Psoas muscle (tissue), 8 donors: ENCODE results near the gene AP2A2. TPM values are rescaled to one million over a fixed set of nuclear protein-coding genes. Genes with fewer than 3 reads are reported as not detected.
"Not testable (repeated sequence)": the region's sequence is repeated elsewhere in the genome, so short reads cannot be mapped to it uniquely, and the experiment has no call there.

ENCODE experiments used
- ATAC-seq, 4 donors: fragments of 200-7000 bp; cut with Tn5 transposase; one replicate each; pipeline ENCODE4 v1.9.1; 2020; ENCODE audit warnings: moderate library complexity in 3 of 4, mild to moderate bottlenecking in 2 of 4
- DNase-seq, 2 donors: peaks; one replicate each; pipeline ENCODE4 v3.0.0-alpha.2; 2020
- H3K27ac ChIP-seq: fragments of 200-600 bp; one replicate; pipeline ENCODE4 v1.8.0; 2022
- H3K27me3 ChIP-seq, 3 donors: fragments of 200-600 bp in 1 of 3; one replicate each; pipeline versions ENCODE4 v1.6.1 to v1.8.0; 2013 to 2022; ENCODE audit warnings: low read length in 2 of 3, mild to moderate bottlenecking in 2 of 3, moderate library complexity in 1 of 3; ENCODE audit not compliant: insufficient read depth in 3 of 3
- H3K36me3 ChIP-seq, 2 donors: fragments of 200-600 bp in 1 of 2; one replicate each; pipeline versions ENCODE4 v1.6.1 to v1.8.0; 2013 to 2022; ENCODE audit warnings: low read depth in 1 of 2, mild to moderate bottlenecking in 1 of 2, moderate library complexity in 1 of 2; ENCODE audit not compliant: insufficient read depth in 1 of 2
- H3K4me1 ChIP-seq: fragments of 200-600 bp; one replicate; pipeline ENCODE4 v1.8.0; 2022
- H3K4me3 ChIP-seq: fragments of 200-600 bp; one replicate; pipeline ENCODE4 v1.8.0; 2022; ENCODE audit warnings: mild to moderate bottlenecking
- H3K9me3 ChIP-seq: fragments of 200-600 bp; one replicate; pipeline ENCODE4 v1.8.0; 2022
- CTCF ChIP-seq: fragments of 200-600 bp; IDR thresholded peaks from one replicate; pipeline ENCODE4 v1.8.0; 2022; ENCODE audit warnings: antibody characterized with exemption
- WGBS, 3 donors: extraction: QIAGEN DNeasy Blood & Tissue Kit; methylation state at CpG; one replicate each; pipeline versions ENCODE4 v1.1.6 to v1.1.7; 2013; 5-methylcytosine and 5-hydroxymethylcytosine counted together
- intact Hi-C, 2 donors: fragments of 100-400 bp; cut with DNase I; formaldehyde crosslinking; loops; one replicate each; pipeline versions ENCODE4 v1.11.0 to v1.14.2; 2022
- polyA plus RNA-seq, 3 donors: library from polyadenylated mRNA; stranded (reverse); fragments of 200-250 nt; gene quantifications; one replicate each; pipeline ENCODE4 v1.2.3, GENCODE V29; 2013
- total RNA-seq, 4 donors: library from RNA; stranded (reverse); fragmentation: NEBNext Ultra II Directional in 2 of 4; extraction: Animal tissue kit (Norgen Biotek cat#: 25700) in 2 of 4; gene quantifications; one replicate each; pipeline versions ENCODE4 v1.2.1 to v1.2.4, GENCODE V29; 2021 to 2023
- donor health status: healthy with polysubstance abuse.
- donor health status: DM: no; HTN: no; CAD: no; lungs with moderate emphysema.
- donor health status: Bipolar disorder and iron deficiency.
- donor health status: healthy.
- donor health status: DM: yes; HTN: yes; CAD: no.
- donor health status: DM: no; HTN: no; CAD: no.
- donor health status: DM: no; HTN: no; CAD: no.
- donor health status: DM: yes; HTN: yes; CAD: no.

The AP2A2 gene
- total and polyA plus RNA-seq, 7 donors: 15.9 to 31.4 (median 26.5) TPM

- 95 to 97% (median 97%) methylated on average over 7 of the region's 7 CpGs for WGBS, 3 donors
- no peak for DNase-seq
- no peaks in the 10 kb centered on the region for H3K9me3 ChIP-seq
- H3K36me3 ChIP-seq: peaks cover 0 to 28% of the 10 kb centered on the region in 2 donors
- no peak for TF ChIP-seq CTCF
- H3K27me3 ChIP-seq: no peaks in the 10 kb centered on the region
- no peak for ATAC-seq
- H3K27ac ChIP-seq: no peak overlapping the region
- intact Hi-C loops: no loop called here
- no peak overlapping the region for H3K4me3 ChIP-seq
- peaks cover 9% of the 10 kb centered on the region for H3K4me1 ChIP-seq
Observed at GRCh38 chr11:958101-958500, 32.4 kb downstream of the AP2A2 start.

GRCh38 chr11:959027-959426, 33.4 kb downstream of the AP2A2 start:
- Histone ChIP-seq H3K4me3 (no peak overlapping the region), H3K27me3 (no peaks in the 10 kb centered on the region), H3K9me3 (no peaks in the 10 kb centered on the region), H3K36me3 (peaks cover 0 to 36% of the 10 kb centered on the region in 2 donors), H3K27ac (no peak overlapping the region), H3K4me1 (peaks cover 9% of the 10 kb centered on the region)
- DNase-seq: no peak
- no peak for ATAC-seq
- intact Hi-C loops: no loop called here
- WGBS, 3 donors: 85 to 87% (median 86%) methylated on average over 14 of the region's 14 CpGs
- TF ChIP-seq CTCF: no peak

GRCh38 chr11:959608-960007, 33.9 kb downstream of the AP2A2 start:
- ATAC-seq (no peak), DNase-seq (no peak)
- Histone ChIP-seq H3K27ac (no peak overlapping the region), H3K36me3 (peaks cover 0 to 38% of the 10 kb centered on the region in 2 donors), H3K9me3 (no peaks in the 10 kb centered on the region), H3K4me3 (no peak overlapping the region), H3K4me1 (peaks cover 9% of the 10 kb centered on the region), H3K27me3 (no peaks in the 10 kb centered on the region)
- intact Hi-C loops: no loop called here
- 70 to 91% (median 83%) methylated on average over 10 of the region's 10 CpGs for WGBS, 3 donors
- no peak for TF ChIP-seq CTCF

GRCh38 chr11:961310-961920, 35.7 kb downstream of the AP2A2 start:
- not testable (repeated sequence) for ATAC-seq

GRCh38 chr11:961921-962320, 36.3 kb downstream of the AP2A2 start:
- Histone ChIP-seq H3K27me3 (no peaks in the 10 kb centered on the region), H3K27ac (no peak overlapping the region), H3K4me3 (no peak overlapping the region), H3K9me3 (no peaks in the 10 kb centered on the region), H3K4me1 (no peaks in the 10 kb centered on the region), H3K36me3 (peaks cover 0 to 38% of the 10 kb centered on the region in 2 donors)
- ATAC-seq: no peak
- TF ChIP-seq CTCF: no peak
- intact Hi-C loops: no loop called here
- no peak for DNase-seq
- whole genome bisulfite sequencing, 3 donors: 85 to 89% (median 89%) methylated on average over 12 of the region's 12 CpGs

More at GRCh38 chr11:961310-961920, 35.7 kb downstream of the AP2A2 start:
- H3K27ac ChIP-seq, H3K27me3 ChIP-seq, intact Hi-C loops, H3K4me1 ChIP-seq, H3K4me3 ChIP-seq, DNase-seq, H3K9me3 ChIP-seq: not testable (repeated sequence)
- WGBS, 3 donors: 76 to 90% (median 86%) methylated on average over 17 to 18 of the region's 18 CpGs
- H3K36me3 ChIP-seq: peaks cover 0 to 38% of the 10 kb centered on the region in 2 donors
